Stimulated activated CD4-positive, alpha-beta T cell treated with anti-CD3 and anti-CD28 coated beads, TNF-alpha, amount 100 ng/mL, for 24 hours (primary cell): ENCODE measurements around the gene ZNF117.
"Not testable (repeated sequence)": the region's sequence is repeated elsewhere in the genome, so short reads cannot be mapped to it uniquely, and the experiment has no call there.

ENCODE experiments used
- DNase-seq, 3 experiments: peaks; one replicate each; pipeline ENCODE4 v3.0.0-alpha.2; 2020; ENCODE audit warnings: low read depth in 3 of 3

Gene ZNF117

DNA sequence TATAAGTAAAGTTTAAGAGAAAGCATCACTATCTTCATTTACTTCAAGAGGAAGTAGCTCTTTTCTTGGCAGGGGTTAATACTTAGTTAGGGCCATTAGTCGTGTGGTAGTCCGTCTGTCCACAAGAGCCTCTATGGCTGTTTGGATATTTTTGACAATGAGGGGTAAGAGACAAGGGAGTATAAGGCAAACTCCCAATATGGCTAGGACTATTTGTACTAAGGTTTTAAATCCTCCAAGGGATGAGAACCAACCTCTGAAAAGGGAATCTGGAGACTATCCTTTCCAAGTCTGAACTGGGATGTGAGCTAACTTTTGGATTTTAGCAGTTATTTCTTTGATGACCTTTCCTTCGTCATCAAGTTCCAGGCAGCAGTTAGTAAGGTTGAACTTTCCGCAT lies at the start of gene ZNF117:
Gene ZNF117 (minus strand): TSS at position 101 of the 400 bp plus-strand sequence.
- DNase-seq, result no peak

DNA sequence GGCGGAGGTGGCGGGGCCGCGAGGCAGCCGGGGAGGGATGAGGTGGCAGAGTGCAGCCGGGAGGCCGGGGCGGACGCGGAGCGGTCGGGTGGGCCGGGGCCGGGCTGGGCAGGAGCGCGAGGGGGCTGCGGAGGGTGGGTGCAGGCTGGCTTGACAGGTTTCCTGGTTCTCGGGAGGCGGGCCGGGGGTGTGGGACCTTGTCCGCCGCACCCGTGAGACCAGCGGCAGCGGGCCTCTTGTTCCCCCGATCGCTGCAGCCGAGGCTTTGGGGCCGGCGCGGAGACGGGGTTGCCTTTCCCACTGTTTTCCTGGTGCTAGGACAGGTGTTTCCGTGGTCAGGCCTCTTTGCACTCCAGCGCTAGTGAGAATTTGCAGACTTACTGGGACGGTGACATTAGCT lies 47.9 kb upstream of the ZNF117 start:
- peak in 1 of 3 experiments; percentile 18 for DNase-seq

DNA sequence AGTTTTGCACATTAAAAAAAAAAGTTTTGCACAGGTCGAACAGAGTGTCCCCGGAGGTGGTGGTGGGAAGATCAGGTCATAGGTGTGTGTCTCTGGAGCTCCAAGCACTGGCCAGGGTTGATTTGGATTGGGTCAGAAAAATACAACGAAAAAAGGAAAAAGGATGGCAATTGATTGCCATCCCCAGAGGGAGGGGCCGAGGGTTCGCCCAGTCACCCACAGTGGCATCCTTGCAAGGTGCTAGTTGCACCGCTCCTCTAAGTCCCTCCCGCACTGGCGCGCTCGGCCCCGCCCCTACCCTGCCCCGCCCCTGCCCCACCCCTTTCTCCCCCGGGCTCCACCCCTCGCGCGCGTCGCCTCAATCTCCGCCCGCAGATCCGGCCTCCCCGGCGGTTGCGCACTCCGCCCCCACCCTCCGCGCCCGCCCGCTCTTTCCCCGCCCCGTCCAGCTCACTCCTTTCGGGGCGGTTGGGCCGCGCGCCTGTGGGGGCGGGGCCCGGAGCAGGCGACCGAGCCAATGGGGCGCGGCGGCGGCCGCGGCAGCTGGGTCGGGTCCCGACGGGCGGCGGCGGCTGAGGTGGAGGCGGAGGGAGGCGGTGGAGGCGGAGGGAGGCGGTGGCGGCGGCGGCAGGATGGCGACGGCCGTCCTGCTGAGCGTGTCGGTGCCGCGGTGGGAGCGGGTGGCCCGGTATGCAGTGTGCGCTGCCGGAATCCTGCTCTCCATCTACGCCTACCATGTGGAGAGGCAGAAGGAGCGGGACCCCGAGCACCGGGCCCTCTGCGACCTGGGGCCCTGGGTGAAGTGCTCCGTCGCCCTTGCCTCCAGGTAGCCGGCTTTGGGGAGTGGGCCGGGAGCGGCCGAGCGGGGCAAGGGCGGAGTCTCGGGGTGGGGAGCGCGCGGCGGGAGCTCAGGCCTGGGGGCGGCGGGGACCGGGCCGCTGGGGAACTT lies 47.2 kb upstream of the ZNF117 start:
- DNase-seq, result peak; percentile 81 to 90 (median 85)

DNA sequence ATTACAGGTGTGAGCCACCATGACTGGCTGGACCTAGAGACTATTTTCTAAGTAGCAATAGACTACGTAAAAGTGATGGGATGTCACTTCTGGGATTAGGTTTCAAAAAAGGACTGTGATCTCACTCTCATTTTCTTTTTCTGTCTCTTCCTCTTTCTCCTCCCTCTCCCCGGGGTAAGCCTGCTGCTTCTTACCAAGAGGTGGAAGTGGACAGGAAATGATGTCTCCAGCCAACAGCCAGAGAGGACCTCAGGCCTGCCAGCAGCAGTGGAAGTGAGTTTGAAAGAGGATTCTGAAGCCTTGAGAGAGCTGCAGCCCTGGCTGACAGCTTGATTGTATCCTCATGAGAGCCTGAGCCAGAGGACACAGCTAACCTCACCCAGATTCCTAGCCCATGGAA lies 45.7 kb upstream of the ZNF117 start:
- DNase-seq, result not testable (repeated sequence)

DNA sequence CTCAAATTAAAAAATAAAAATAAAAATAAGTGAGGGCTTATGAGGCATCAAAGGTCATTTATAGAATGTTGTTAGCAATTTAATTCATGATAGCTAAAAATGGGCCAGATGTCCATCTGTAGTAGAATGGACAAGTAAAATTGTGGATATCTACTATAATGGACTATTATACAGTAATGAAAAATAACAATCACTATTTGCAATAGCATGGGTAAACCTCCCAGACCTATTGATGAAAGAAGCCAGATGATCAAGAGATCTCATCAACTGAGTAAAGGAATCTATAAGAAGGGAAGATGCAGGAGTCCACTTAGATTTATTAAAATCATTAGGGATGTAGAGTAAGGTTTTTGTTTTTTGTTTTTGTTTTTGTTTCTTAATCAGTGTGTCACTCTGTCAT lies 44.6 kb upstream of the ZNF117 start:
- not testable (repeated sequence) for DNase-seq

DNA sequence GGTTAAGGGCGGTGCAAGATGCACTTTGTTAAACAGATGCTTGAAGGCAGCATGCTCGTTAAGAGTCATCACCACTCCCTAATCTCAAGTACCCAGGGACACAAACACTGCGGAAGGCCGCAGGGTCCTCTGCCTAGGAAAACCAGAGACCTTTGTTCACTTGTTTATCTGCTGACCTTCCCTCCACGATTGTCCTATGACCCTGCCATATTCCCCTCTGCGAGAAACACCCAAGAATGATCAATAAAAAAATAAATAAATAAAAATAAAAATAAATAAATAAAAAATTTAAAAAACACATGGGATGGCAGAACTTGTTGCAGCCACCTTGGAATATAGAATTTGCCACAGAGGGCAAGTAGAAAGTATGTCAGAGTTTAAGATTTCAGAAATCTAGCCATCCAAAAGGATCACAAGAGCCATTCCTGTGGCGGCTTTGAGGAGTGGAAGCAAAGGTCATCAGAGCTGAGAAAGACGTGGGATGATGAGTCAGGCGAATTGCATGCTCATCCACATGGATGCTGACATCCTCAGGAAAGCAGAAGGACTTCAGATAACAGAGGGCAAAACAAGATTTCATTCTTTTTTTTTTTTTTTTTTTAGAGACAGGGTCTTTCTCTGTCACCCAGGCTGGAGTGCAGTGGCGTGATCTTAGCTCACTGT lies 43.4 kb upstream of the ZNF117 start:
- not testable (repeated sequence) for DNase-seq

DNA sequence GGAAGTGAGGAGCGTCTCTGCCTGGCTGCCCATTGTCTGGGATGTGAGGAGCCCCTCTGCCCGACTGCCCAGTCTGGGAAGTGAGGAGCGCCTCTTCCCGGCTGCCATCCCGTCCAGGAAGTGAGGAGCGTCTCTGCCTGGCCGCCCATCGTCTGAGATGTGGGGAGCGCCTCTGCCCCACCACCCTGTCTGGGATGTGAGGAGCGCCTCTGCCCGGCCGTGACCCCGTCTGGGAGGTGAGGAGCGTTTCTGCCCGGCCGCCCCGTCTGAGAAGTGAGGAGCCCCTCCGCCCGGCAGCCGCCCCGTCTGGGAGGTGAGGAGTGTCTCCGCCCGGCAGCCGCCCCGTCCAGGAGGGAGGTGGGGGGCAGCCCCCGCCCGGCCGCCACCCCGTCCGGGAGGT lies 42.6 kb upstream of the ZNF117 start:
- not testable (repeated sequence) for DNase-seq

DNA sequence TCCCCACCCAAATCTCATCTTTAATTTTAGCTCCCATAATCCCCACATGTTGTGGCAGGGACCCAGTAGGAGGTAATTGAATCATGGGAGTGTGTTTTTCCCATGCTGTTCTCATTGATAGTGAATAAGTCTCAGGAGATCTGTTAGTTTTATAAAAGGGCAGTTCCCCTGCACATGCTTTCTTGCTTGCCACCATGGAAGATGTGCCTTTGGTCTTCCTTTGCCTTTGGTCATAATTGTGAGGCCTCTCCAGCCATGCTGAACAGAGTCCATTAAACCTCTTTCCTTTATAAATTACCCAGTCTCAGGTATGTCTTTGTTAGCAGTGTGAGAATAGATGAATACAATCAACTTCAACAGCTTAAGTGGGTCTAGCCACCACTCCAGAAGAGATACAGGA lies 34.2 kb upstream of the ZNF117 start:
- DNase-seq, result not testable (repeated sequence)

DNA sequence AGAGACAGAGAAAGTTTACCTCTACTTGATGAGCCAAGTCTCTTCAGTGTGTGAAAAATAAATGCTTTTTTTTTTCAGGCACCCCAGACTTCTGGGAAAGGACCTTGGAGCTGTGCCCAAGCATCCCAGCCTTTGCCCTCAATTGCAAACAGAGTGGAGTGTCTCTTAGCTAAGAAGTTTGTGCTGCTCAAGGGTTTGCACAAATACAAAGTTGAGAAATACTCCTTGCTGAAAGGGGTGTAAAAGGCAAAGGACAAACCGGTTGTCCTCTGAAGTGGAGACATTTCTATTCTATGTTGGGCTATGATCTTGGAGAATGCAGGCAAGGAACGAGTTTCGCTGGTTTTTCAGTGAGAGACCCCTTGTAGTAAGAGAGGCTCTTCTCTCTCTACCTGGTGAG lies 30.1 kb upstream of the ZNF117 start:
- not testable (repeated sequence) for DNase-seq

DNA sequence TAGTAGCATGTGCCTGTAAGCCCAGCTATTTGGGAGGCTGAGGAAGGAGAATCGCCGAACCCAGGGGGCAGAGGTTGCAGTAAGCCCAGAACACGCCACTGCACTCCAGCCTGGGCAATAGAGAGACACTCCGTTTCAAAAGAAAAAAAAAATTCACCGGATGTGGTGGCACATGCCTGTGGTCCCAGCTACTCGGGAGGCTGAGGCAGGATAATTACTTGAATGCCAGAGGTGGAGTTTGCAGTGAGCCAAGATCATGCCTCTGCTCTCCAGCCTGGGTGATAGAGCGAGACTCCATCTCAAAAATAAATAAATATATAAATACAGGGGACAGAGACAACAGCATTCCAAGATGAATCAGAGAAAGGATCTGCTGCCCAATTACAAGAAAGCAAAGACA lies 19.0 kb upstream of the ZNF117 start:
- DNase-seq, result not testable (repeated sequence)

DNA sequence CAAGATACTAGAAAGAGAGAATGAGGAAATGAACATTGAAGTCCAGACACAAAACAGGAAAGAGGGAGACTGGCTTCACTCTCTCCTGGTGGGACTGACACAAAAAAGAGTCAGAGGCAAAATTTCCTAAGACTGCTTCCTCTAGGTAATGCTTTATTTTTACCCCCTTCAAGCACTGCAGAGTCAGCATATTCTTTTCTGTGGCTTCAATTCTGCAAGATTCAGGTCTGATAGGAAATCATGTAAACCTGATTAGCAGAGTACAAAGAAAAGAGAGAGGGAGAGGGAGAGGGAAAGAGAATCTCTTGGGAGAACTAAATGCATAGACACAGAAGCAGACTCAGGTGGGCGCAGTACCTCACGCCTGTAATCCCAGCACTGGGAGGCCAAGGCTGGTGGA lies 18.6 kb upstream of the ZNF117 start:
- DNase-seq, result not testable (repeated sequence)

DNA sequence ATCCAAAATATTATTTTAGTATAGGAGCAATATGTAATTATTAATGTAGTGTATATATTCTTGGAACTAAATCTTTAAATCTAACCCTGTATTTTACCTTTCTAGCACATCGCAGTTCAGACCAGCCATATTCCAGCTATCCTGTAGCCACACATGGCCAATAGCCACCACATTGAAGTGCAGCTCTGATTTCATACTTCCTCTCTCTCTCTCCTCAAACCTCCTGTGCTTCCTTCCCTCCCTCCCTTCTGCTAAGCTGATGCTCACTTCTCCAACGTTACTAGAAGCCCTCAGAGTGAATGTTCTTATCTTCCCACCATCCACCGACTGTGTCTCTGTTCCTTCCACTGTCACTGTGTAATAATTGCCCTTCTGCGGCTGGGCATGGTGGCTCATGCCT lies 16.2 kb upstream of the ZNF117 start:
- not testable (repeated sequence) for DNase-seq

DNA sequence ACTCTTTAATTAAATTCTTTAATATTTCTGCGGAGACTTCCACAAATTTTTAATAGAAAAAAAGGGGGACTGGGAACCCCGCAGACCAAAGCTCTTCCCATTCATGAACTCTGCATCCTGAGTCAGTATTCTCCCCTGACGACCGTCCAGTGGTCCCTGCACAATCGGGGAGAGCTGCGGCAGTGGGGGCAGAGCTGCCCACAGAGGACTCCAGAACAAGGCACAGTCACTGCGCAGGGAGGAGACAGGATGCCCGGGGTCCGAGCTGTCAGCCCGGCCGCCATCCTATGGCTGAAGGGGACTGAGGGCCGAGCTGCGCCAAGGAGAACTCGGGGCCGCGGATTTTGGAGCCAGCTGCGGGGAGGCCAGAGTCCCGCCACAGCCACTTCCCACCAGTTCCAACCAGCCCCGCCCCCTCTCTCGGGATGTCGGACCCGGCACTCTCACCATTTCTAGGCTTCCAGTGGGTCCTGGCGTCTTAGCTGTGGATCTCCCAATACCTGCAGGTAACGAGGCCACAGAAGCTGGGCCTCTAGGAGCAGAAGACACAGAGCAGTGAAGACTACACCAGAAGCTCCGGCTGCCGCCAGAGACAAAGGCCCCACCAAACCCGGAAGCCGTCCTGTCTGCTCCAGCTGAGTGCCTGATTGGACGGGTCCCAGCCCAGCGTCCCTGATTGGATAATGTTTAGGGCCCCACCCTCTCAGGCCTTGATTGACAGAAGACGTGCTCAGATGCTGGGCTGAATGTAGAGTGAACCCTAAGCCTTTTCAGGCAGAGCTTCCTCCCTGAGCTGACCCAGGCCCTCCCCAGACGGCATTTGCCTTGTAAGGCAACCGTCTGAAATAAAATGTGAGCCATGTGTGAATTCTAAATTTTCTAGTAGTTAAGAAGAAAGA lies 15.5 kb upstream of the ZNF117 start, which contains the start of gene ERV3-1:
Gene ERV3-1 (minus strand): TSS at position 594 of the 899 bp plus-strand sequence. CDS start 13,661 bp downstream, outside the sequence.
- peak; percentile 80 to 89 (median 88) for DNase-seq

DNA sequence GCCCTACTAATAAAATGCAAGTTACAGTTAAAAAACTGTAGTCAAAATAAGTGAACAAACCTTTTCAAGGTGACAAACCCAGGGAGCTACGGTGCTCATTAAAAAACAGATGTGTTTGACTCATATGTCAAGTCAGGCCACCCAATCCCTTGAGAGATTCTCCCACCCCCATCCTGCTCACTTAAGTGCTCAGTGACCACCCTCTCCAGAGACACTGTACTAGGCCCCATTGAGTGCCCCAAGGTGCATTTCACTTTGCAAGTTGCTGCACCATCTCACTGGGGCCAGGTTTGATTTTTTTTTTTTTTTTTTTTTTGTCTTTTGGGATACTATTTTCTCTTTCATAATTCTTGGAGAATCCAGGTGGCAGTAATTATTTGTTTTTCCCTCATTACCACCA lies 13.7 kb upstream of the ZNF117 start:
- DNase-seq, result no peak

DNA sequence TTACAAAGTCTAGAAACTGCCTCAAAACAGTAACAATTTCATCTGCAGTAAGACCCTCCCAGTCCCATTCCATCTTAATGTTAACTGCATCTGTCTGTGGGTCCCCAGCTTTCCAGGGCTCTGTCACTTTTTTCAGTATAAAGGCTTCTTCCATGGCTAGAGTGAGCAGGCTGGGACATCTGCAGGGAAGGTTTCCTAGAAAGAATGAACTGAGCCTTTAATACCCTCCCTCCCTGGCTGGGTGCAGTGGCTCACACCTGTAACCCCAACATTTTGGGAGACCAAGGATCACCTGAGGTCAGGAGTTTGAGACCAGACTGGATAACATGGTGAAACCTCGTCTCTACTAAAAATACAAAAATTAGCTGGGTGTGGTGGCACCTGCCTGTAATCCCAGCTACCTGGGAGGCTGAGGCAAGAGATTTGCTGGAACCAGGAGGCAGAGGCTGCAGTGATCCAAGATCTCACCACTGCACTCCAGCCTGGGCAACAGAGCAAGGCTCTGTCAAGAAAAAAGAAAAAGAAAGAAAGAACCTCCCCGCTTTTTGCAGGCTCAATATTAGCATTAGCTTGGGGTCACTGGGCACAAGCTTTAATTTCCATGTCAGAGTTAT lies 12.2 kb upstream of the ZNF117 start:
- DNase-seq, result no peak

DNA sequence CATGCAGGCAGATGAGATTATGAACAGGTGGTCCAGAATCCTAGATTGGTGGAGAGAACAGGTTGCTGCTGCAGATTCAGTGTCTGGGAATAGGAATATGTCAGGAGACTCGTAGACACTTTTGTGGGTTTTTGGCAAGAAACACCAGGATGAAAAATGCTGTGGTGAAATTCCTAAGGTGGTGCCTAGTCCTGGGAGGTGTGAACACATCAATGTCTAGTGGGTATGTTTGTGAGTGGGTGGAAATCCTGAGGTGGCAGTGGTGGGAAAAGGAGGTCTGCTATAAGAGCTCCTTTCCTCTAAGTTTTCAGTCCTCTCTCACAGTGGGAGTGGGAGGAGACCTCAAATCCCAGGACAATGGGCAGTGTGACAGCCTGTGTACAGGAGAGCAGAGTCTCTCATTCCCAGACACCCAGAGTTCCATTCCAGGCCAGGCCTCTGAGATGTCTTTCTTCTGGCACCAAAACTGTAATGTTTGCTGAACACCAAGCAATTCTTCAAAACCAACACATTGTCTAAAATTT lies 10.5 kb upstream of the ZNF117 start:
- DNase-seq, result no peak

DNA sequence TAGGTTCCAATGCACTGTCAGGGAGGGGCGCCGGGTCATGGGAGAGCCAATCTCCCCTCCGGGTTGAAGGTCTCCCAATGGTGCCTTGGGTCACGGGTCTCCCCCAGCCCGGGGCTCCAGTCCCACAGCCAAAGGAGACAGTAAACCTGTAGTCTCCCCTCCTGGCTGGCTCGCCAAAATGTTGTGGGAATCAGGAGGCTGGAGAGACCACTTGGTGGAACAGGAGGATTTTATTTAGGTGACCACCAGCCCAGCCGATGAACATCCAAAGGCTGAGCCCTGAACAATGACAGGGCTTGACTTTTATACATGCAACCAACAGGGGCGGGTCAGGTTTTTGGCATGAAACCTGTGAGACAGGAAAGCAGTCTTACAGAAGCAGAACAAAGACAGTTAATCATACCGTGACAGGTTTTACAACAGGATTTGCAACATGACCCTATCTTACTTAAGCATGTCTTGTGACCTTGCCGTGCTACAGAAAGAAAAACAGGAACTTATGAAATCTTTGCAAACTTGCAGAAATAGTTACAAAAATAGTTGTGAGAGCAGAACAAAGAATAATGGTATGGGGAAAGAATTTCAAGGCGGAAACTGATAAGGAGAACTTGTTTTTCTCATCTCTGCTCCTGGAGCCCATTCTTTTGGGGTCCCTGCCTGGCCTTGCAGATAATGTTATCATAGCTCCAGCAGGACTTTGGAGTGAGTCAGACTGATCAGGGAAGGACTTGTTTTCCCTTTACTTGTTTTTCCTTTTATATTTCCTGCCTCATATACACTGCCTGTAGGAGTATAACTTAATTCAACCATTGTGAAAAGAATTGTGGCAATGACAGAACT lies 8.5 kb upstream of the ZNF117 start:
- no peak for DNase-seq

DNA sequence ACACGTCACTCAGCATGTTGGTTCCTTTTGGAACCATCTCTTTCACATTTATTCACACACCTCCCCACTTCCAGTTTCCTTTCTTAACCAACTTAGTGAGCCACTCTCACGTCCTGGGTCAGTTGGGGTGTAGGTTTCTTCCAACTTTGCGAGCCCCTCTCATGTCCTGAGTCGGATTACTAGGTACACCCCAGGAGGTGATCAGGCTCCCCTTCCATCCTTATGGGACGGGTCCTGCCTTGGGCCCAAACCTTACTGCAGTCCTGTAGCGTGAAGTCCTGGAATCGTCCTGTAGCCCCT lies 8.0 kb upstream of the ZNF117 start:
- no peak for DNase-seq

DNA sequence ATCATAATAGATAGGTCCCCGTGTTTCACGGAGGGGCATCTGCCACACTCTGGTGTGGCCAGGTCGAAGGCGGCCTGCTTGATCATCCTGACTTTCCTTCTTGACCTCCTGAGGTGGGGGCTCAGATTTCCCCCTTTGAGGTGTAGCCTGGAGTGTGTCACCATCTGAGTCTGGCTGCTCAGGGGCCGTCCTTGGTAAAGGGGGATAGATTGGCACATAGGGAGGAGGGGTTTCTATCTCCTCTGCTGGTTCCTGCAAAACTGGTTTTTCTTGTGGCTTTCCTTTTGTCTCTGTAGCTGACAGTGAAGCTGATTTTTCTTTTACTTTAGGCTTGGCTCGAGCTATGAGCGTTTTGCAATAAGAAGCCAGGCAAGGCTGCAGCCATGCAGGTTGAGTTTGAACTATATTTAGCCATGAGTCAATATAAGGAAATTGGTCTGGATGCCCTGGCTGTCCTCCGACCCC lies 7.1 kb upstream of the ZNF117 start:
- DNase-seq, result no peak
